C4-2B (cell line): ENCODE results near the gene THRB.

Experiments
- CTCF ChIP-seq: fragments of 450-650 bp; conservative IDR thresholded peaks from 2 replicates; pipeline ENCODE4 v1.5.1; 2017; ENCODE audit warnings: mild to moderate bottlenecking
- ZFX ChIP-seq: fragments of 450-650 bp; IDR thresholded peaks from 2 replicates; pipeline ENCODE4 v1.6.1; 2017

GRCh38 chr3:24368605-24369004, 126.0 kb downstream of the THRB start:
- no peak for TF ChIP-seq CTCF
- no peak for TF ChIP-seq ZFX
